K562 (cell line): ENCODE data around the gene ACP5. TPM values are rescaled to one million over a fixed set of nuclear protein-coding genes. Genes with fewer than 3 reads are reported as not detected.

Experiments used
- ATF6 ChIP-seq: sonication (generic); formaldehyde crosslinking; IDR thresholded peaks from 2 replicates; pipeline ENCODE4 v1.4.0; 2020; ENCODE audit warnings: mild to moderate bottlenecking, missing genetic modification reagents
- CEBPZ ChIP-seq: fragments of 150-350 bp; IDR thresholded peaks from 2 replicates; pipeline ENCODE4 v1.6.1; 2014; ENCODE audit warnings: low read depth, mild to moderate bottlenecking, low read length, borderline replicate concordance
- ETS1 ChIP-seq: conservative IDR thresholded peaks from 2 replicates; pipeline ENCODE4 v1.6.1; 2011; ENCODE audit warnings: low read depth, mild to moderate bottlenecking, low read length; ENCODE audit not compliant: control insufficient read depth
- FIP1L1 ChIP-seq: fragments of 200-400 bp; formaldehyde crosslinking; IDR thresholded peaks from 2 replicates; pipeline ENCODE4 v1.6.1; 2018; ENCODE audit warnings: mild to moderate bottlenecking, low read depth, low read length; ENCODE audit not compliant: poor library complexity, severe bottlenecking
- HINFP ChIP-seq: fragments of 450-650 bp; conservative IDR thresholded peaks from 2 replicates; pipeline ENCODE4 v1.6.1; 2016; ENCODE audit warnings: missing genetic modification characterization, low read depth, mild to moderate bottlenecking, control low read depth, missing compliant biosample characterization
- POLR2H ChIP-seq: IDR thresholded peaks from 2 replicates; pipeline ENCODE4 v1.6.1; 2016; ENCODE audit warnings: missing genetic modification characterization, low read depth, mild to moderate bottlenecking, control low read depth, missing compliant biosample characterization, moderate library complexity
- ZNF121 ChIP-seq: sonication (generic); formaldehyde crosslinking; conservative IDR thresholded peaks from 2 replicates; pipeline ENCODE4 v1.8.0; 2022; ENCODE audit warnings: missing genetic modification reagents
- ZNF217 ChIP-seq: sonication (generic); formaldehyde crosslinking; IDR thresholded peaks from 2 replicates; pipeline ENCODE4 v1.8.0; 2022; ENCODE audit warnings: mild to moderate bottlenecking, missing genetic modification reagents
- ZNF583 ChIP-seq: fragments of 250-450 bp; sonication (Bioruptor Pico); IDR thresholded peaks from 2 replicates; pipeline ENCODE4 v1.4.0; 2020
- ZNF592 ChIP-seq: fragments of 450-650 bp; IDR thresholded peaks from 2 replicates; pipeline ENCODE4 v1.6.1; 2017; ENCODE audit warnings: antibody characterized with exemption, mild to moderate bottlenecking
- ZNF778 ChIP-seq: fragments of 450-650 bp; formaldehyde crosslinking; IDR thresholded peaks from 2 replicates; pipeline ENCODE4 v1.4.0; 2020; ENCODE audit warnings: mild to moderate bottlenecking, moderate library complexity
- polyA plus RNA-seq, 8 experiments: library from polyadenylated mRNA; depleted of rRNA in 4 of 8; stranded (reverse) in 5 of 8; unstranded in 3 of 8; fragments of >200 nt; fragmentation: Nextera tagmentation in 2 of 8; fragmentation: Illumina TruSeq in 1 of 8; extraction: Ambion mirVana in 2 of 8; extraction: Trizol in 1 of 8; gene quantifications; 2 replicates each; pipeline versions ENCODE4 v1.2.1 to v1.2.3, GENCODE V29; 2011 to 2014; ENCODE audit warnings: inconsistent platforms in 1 of 8, missing spikeins in 1 of 8
- total RNA-seq, 7 experiments: library from RNA; depleted of rRNA in 6 of 7; stranded (reverse); fragments of >200 nt in 6 of 7; fragmentation: Illumina TruSeq in 2 of 7; extraction: Trizol in 2 of 7; gene quantifications; 2 replicates each; pipeline versions ENCODE4 v1.2.1 to v1.2.3, GENCODE V29; 2011 to 2021; ENCODE audit warnings: low replicate concordance in 1 of 7

ACP5 gene
- total and polyA plus RNA-seq, 9 of the 15 experiments (the other 6 are each of a cell fraction or from before 2014, with no cell fraction given), result 0.06 to 1.1 (median 0.31) TPM; not detected in 1

- TF ChIP-seq ETS1 (peak; percentile 62), ZNF778 (CRISPR knock-in tag) (no peak), ATF6 (CRISPR knock-in tag) (peak; percentile 59; the same call in 1 of the 2 replicates), ZNF121 (CRISPR knock-in tag) (no peak), FIP1L1 (peak; percentile 65), ZNF217 (CRISPR knock-in tag) (no peak), CEBPZ (no peak), ZNF592 (no peak), HINFP (tag) (no peak), ZNF583 (CRISPR knock-in tag) (peak; percentile 70), POLR2H (tag) (peak; percentile 95)
These were observed 20.0 kb upstream of the ACP5 start, which contains the start of gene ZNF627 (continued) for GRCh38 chr19:11597202-11598102.
